ENCODE results near the gene MBP.

- TF ChIP-seq, protein P1, sequence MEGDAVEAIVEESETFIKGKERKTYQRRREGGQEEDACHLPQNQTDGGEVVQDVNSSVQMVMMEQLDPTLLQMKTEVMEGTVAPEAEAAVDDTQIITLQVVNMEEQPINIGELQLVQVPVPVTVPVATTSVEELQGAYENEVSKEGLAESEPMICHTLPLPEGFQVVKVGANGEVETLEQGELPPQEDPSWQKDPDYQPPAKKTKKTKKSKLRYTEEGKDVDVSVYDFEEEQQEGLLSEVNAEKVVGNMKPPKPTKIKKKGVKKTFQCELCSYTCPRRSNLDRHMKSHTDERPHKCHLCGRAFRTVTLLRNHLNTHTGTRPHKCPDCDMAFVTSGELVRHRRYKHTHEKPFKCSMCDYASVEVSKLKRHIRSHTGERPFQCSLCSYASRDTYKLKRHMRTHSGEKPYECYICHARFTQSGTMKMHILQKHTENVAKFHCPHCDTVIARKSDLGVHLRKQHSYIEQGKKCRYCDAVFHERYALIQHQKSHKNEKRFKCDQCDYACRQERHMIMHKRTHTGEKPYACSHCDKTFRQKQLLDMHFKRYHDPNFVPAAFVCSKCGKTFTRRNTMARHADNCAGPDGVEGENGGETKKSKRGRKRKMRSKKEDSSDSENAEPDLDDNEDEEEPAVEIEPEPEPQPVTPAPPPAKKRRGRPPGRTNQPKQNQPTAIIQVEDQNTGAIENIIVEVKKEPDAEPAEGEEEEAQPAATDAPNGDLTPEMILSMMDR (conservative IDR thresholded peaks at IDR 0.05; ENCODE audit: low read depth, low read length): no peak
- no peak for TF ChIP-seq EZH2 (IDR thresholded peaks at IDR 0.05; ENCODE audit: low read length, unreplicated experiment)
Observed at GRCh38 chr18:77063260-77063659, 69.3 kb downstream of the MBP start.

All from PC-3 (cell line).